GM12875 (cell line): ENCODE measurements around the gene MTG2.
"Not testable (repeated sequence)": the region's sequence is repeated elsewhere in the genome, so short reads cannot be mapped to it uniquely, and the experiment has no call there.

ENCODE experiments used
- H3K4me3 ChIP-seq: one replicate; pipeline ENCODE4 v1.5.1; 2011; ENCODE audit warnings: low read depth, low read length, control low read depth
- CTCF ChIP-seq: IDR thresholded peaks from 2 replicates; pipeline ENCODE4 v1.5.1; 2011; ENCODE audit warnings: low read depth, mild to moderate bottlenecking, control low read depth, inconsistent platforms, low read length, moderate library complexity, borderline replicate concordance; ENCODE audit not compliant: insufficient read depth

Gene MTG2

GRCh38 chr20:62147528-62147927, 35.3 kb upstream of the MTG2 start:
- H3K4me3 ChIP-seq: no peak overlapping the region
- TF ChIP-seq CTCF: no peak

GRCh38 chr20:62148383-62148782, 34.4 kb upstream of the MTG2 start:
- H3K4me3 ChIP-seq: not testable (repeated sequence)

- TF ChIP-seq CTCF: no peak
- H3K4me3 ChIP-seq: no peak overlapping the region
Observed at GRCh38 chr20:62148908-62149314, 33.9 kb upstream of the MTG2 start.

- H3K4me3 ChIP-seq: no peak overlapping the region
Observed at GRCh38 chr20:62149532-62150309, 33.1 kb upstream of the MTG2 start.

GRCh38 chr20:62150310-62150575, 32.6 kb upstream of the MTG2 start:
- no peak for TF ChIP-seq CTCF
- H3K4me3 ChIP-seq: no peak overlapping the region

More at GRCh38 chr20:62149532-62150309, 33.1 kb upstream of the MTG2 start:
- TF ChIP-seq CTCF: no peak

- H3K4me3 ChIP-seq: no peak overlapping the region
- no peak for TF ChIP-seq CTCF
Observed at GRCh38 chr20:62151225-62151624, 31.6 kb upstream of the MTG2 start.

GRCh38 chr20:62151835-62152364, 30.9 kb upstream of the MTG2 start:
- TF ChIP-seq CTCF: no peak
- H3K4me3 ChIP-seq: no peak overlapping the region
